ENCODE data around the gene SIGLEC11. TPM values are rescaled to one million over a fixed set of nuclear protein-coding genes. Genes with fewer than 3 reads are reported as not detected.

The SIGLEC11 gene
- total RNA-seq, 6 donors from 2014 or later: 2.0 to 7.3 (median 4.4) TPM

GRCh38 chr19:49915271-49915670 is 45.7 kb downstream of the SIGLEC11 start:
- TF ChIP-seq, protein P1, sequence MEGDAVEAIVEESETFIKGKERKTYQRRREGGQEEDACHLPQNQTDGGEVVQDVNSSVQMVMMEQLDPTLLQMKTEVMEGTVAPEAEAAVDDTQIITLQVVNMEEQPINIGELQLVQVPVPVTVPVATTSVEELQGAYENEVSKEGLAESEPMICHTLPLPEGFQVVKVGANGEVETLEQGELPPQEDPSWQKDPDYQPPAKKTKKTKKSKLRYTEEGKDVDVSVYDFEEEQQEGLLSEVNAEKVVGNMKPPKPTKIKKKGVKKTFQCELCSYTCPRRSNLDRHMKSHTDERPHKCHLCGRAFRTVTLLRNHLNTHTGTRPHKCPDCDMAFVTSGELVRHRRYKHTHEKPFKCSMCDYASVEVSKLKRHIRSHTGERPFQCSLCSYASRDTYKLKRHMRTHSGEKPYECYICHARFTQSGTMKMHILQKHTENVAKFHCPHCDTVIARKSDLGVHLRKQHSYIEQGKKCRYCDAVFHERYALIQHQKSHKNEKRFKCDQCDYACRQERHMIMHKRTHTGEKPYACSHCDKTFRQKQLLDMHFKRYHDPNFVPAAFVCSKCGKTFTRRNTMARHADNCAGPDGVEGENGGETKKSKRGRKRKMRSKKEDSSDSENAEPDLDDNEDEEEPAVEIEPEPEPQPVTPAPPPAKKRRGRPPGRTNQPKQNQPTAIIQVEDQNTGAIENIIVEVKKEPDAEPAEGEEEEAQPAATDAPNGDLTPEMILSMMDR (IDR thresholded peaks at IDR 0.05): peak in 1 of 6 experiments; percentile 12
- TF ChIP-seq POLR2A (IDR thresholded peaks at IDR 0.05): no peak
- no peaks in the 10 kb centered on the region for H3K27me3 ChIP-seq
- DNase-seq: no peak
- H3K36me3 ChIP-seq: peaks cover 0 to 52% (median 21%) of the 10 kb centered on the region in 4 donors
- peaks cover 5 to 24% (median 8%) of the 10 kb centered on the region in 4 donors for H3K4me1 ChIP-seq
- H3K27ac ChIP-seq: no peak overlapping the region
- H3K9me3 ChIP-seq: no peaks in the 10 kb centered on the region
- ATAC-seq (ENCODE audit: low FRiP score in 2 of 2): no peak
- 93 to 99% methylated on average over 6 of the region's 6 CpGs for WGBS, 2 donors
- H3K4me3 ChIP-seq: no peak overlapping the region

DNA sequence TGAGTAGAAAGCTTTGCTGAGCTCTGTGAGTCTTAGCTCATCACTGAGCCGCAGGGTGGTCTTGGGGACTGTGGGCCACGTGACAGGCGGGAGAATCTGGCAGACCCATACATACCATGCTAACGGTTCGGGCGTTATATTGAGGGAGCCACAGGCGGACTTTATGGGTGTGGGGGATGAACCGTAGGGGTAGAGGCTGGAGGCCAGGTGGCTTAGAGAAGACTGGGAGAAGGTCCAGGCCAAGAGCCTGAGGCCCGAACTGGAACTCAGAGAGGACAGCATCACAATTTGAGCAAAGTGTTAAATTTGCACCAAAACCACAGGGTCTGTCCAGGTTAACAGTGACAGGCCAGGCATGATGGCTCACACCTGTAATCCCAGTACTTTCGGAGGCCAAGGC is 47.3 kb downstream of the SIGLEC11 start:
- Histone ChIP-seq H3K27me3 (no peaks in the 10 kb centered on the region), H3K27ac (no peak overlapping the region), H3K4me3 (no peak overlapping the region), H3K9me3 (no peaks in the 10 kb centered on the region), H3K36me3 (peaks cover 0 to 56% (median 29%) of the 10 kb centered on the region in 4 donors), H3K4me1 (peaks cover 5 to 24% (median 8%) of the 10 kb centered on the region in 4 donors)
- DNase-seq (no peak), ATAC-seq (ENCODE audit: low FRiP score in 2 of 2) (no peak)
- WGBS, 2 donors: 88 to 90% methylated on average over 10 of the region's 10 CpGs
- no peak for TF ChIP-seq POLR2AphosphoS5 (IDR thresholded peaks at IDR 0.05)
- TF ChIP-seq EP300 (IDR thresholded peaks at IDR 0.05): no peak
- TF ChIP-seq, protein P1 (IDR thresholded peaks at IDR 0.05): no peak
- no peak for TF ChIP-seq POLR2A (IDR thresholded peaks at IDR 0.05)

DNA sequence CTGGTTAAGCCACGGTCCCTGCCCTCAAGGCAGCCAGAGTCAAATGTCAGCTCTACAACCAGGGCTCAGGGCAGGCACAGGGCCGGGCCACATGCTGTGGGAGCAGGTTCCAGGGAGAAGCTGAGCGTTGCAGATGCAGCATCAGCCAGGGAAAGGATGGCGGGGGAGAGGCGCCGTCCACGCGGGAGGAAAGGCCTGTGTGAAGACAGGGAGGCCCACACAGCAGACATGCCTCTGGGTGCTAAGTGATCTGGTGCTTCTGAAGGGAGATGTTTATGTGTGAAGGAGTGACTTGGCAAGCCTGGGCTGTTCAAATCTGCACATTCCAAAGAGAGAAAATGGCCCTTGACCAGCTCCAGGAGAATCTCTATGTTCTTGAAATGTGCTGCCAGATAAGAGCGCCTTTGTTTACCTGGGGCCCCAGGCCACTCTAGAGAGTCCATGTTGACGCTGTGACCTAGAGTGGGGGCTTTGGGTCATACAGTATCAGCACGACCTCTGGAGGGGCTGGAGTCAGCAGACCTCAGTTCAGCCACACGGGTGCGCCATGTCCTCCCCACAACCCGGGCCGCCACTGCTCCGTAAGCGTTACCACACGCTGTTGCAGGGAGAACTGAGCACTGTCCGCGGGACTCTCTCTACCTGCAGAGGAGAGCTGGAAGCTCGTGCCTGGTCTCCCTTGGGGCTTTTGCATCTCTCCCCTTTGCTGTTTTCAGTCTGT is 47.8 kb downstream of the SIGLEC11 start:
- ATAC-seq (ENCODE audit: low FRiP score in 2 of 2): no peak
- H3K4me3 ChIP-seq: no peak overlapping the region
- DNase-seq: peak in 1 of 2 donors; percentile 69
- TF ChIP-seq, protein P1 (IDR thresholded peaks at IDR 0.05): peak in 1 of 6 experiments; percentile 10
- TF ChIP-seq POLR2A (IDR thresholded peaks at IDR 0.05) (no peak), POLR2AphosphoS5 (IDR thresholded peaks at IDR 0.05) (no peak)
- H3K27ac ChIP-seq: peak overlapping the region in 1 of 4 donors; percentile 15
- H3K9me3 ChIP-seq: no peaks in the 10 kb centered on the region
- H3K27me3 ChIP-seq: no peaks in the 10 kb centered on the region
- WGBS, 2 donors: 68 to 76% methylated on average over 14 to 21 of the region's 21 CpGs
- H3K4me1 ChIP-seq: peaks cover 5 to 24% (median 8%) of the 10 kb centered on the region in 4 donors
- peaks cover 0 to 58% (median 35%) of the 10 kb centered on the region in 4 donors for H3K36me3 ChIP-seq

DNA sequence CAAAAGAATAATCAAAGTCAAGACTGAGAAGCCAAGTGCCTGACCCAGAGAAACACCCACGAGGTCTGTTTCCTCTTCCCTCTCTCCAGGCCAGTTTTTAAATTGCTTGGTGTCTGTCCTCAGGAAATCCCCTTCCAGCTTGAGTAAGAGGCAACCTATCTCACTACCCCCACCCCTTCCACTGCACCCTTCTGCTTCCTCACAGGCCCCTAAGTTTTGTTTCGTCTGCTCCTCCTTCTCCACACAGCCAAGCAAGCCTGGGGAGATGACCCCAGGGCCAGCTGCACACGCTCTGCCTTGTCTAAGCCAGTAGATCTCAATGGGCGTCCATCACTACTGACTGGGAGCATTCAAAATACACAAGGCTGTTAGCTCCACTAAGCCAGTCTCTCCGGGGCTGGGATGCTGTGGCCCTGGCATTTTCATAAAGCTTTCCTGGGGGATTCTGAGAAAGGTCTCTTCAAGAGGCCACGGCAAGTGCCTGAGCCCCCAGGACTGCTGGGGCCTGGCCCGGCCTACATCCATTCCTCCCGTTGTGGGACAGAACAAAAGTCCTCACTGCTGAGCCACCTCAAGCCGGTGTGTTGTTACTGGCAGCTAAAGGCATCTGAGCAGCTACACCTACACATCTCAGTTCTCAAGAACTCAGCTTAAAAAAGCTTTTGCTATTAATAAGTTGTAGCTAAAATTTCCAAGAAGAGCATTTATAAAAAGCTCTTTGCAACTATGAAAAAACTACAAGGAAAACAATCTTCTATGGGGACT is 49.4 kb downstream of the SIGLEC11 start:
- WGBS, 2 donors: 60% methylated on average over 5 to 9 of the region's 9 CpGs
- DNase-seq: no peak
- no peak for TF ChIP-seq POLR2A (IDR thresholded peaks at IDR 0.05)
- no peak for TF ChIP-seq POLR2AphosphoS5 (IDR thresholded peaks at IDR 0.05)
- no peak for TF ChIP-seq EP300 (IDR thresholded peaks at IDR 0.05)
- TF ChIP-seq, protein P1 (IDR thresholded peaks at IDR 0.05): no peak
- peaks cover 0 to 67% (median 41%) of the 10 kb centered on the region in 4 donors for H3K36me3 ChIP-seq
- H3K27ac ChIP-seq: peak overlapping the region in 1 of 4 donors; percentile 54
- H3K27me3 ChIP-seq: no peaks in the 10 kb centered on the region
- no peaks in the 10 kb centered on the region for H3K9me3 ChIP-seq
- no peak overlapping the region for H3K4me3 ChIP-seq
- peak in 1 of 2 donors; percentile 25 for ATAC-seq (ENCODE audit: low FRiP score in 2 of 2)
- H3K4me1 ChIP-seq: peaks cover 5 to 18% (median 8%) of the 10 kb centered on the region in 4 donors

All from upper lobe of left lung (tissue), 6 donors.